ENCODE data around the gene BAG1. TPM values are rescaled to one million over a fixed set of nuclear protein-coding genes. Genes with fewer than 3 reads are reported as not detected.

The BAG1 gene
- total RNA-seq, 1 experiment from 2014 or later, result 52.7 TPM

DNA sequence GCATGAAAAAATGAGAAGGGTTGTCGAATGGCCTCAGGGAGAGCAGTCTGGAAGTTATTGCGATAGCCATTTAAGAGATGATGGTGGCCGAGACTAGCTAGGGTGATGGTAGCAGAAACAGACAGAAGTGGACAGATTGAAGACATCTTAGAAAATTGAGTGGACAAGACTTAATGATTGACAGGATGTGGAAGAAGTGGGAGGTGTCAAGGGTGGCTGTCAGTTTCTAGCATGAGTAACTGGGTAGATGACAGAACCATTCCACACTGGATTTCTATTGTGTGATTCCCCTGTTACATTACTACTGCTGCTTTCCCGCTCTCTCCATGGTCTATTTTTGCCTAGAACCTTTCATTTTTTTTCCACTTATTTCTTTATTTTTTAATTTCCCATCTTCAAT, 13.0 kb upstream of the BAG1 start:
- Histone ChIP-seq H3K9me3 (ENCODE audit: low read depth, low read length, poor library complexity, severe bottlenecking) (no peaks in the 10 kb centered on the region), H3K36me3 (ENCODE audit: insufficient read depth, low read length, poor library complexity, severe bottlenecking) (peaks cover 74% of the 10 kb centered on the region), H3K27me3 (replicated peaks; ENCODE audit: insufficient read depth, low read depth, low read length, poor library complexity) (no peaks in the 10 kb centered on the region), H3K4me1 (ENCODE audit: insufficient read depth, low read length, poor library complexity, severe bottlenecking) (no peaks in the 10 kb centered on the region), H3K27ac (ENCODE audit: low read depth, low read length, poor library complexity, severe bottlenecking) (no peak overlapping the region), H3K4me3 (ENCODE audit: low read depth, low read length, poor library complexity, severe bottlenecking) (no peak overlapping the region)
- BruUV-seq (replicated peaks), result no TSS peak
- ChIA-PET POLR2A (ENCODE audit: low non-redundant PET) (no interaction called here), CTCF (no interaction called here)
- intact Hi-C loops (cut with micrococcal nuclease; ENCODE audit: unreplicated experiment), result no loop called here
- DNase-seq (ENCODE audit: low spot score), result no peak
- TF ChIP-seq, protein P1, sequence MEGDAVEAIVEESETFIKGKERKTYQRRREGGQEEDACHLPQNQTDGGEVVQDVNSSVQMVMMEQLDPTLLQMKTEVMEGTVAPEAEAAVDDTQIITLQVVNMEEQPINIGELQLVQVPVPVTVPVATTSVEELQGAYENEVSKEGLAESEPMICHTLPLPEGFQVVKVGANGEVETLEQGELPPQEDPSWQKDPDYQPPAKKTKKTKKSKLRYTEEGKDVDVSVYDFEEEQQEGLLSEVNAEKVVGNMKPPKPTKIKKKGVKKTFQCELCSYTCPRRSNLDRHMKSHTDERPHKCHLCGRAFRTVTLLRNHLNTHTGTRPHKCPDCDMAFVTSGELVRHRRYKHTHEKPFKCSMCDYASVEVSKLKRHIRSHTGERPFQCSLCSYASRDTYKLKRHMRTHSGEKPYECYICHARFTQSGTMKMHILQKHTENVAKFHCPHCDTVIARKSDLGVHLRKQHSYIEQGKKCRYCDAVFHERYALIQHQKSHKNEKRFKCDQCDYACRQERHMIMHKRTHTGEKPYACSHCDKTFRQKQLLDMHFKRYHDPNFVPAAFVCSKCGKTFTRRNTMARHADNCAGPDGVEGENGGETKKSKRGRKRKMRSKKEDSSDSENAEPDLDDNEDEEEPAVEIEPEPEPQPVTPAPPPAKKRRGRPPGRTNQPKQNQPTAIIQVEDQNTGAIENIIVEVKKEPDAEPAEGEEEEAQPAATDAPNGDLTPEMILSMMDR (conservative IDR thresholded peaks at IDR 0.05; ENCODE audit: low read depth, low read length), result no peak
- TF ChIP-seq EZH2 (IDR thresholded peaks at IDR 0.05; ENCODE audit: borderline replicate concordance, low read depth, low read length, poor library complexity, severe bottlenecking), result no peak

DNA sequence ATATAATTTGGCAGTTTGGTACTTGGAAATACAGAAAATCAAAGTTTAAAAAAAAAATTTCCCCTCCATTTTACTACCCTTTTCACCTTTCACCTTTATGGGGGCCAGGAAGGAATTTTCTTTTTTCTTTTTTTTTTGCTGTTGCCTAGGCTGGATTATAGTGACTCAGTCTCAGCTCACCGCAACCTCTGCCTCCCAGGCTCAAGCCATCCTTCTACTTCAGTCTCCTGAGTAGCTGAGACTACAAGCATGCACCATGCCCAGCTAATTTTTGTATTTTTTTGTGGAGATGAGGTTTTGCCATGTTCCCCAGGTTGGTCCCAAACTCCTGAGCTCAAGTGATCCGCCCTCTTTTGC, 9.4 kb upstream of the BAG1 start:
- Histone ChIP-seq H3K9me3 (ENCODE audit: low read depth, low read length, poor library complexity, severe bottlenecking) (no peaks in the 10 kb centered on the region), H3K27ac (ENCODE audit: low read depth, low read length, poor library complexity, severe bottlenecking) (no peak overlapping the region), H3K27me3 (replicated peaks; ENCODE audit: insufficient read depth, low read depth, low read length, poor library complexity) (no peaks in the 10 kb centered on the region), H3K4me1 (ENCODE audit: insufficient read depth, low read length, poor library complexity, severe bottlenecking) (no peaks in the 10 kb centered on the region), H3K36me3 (ENCODE audit: insufficient read depth, low read length, poor library complexity, severe bottlenecking) (peaks cover 72% of the 10 kb centered on the region), H3K4me3 (ENCODE audit: low read depth, low read length, poor library complexity, severe bottlenecking) (no peak overlapping the region)
- POLR2A ChIA-PET (ENCODE audit: low non-redundant PET), result no interaction called here
- intact Hi-C loops (cut with micrococcal nuclease; ENCODE audit: unreplicated experiment), result no loop called here
- CTCF ChIA-PET, result no interaction called here
- DNase-seq (ENCODE audit: low spot score), result no peak
- TF ChIP-seq, protein P1 (conservative IDR thresholded peaks at IDR 0.05; ENCODE audit: low read depth, low read length), result no peak
- TF ChIP-seq EZH2 (IDR thresholded peaks at IDR 0.05; ENCODE audit: borderline replicate concordance, low read depth, low read length, poor library complexity, severe bottlenecking), result no peak
- no TSS peak for BruUV-seq (replicated peaks)

DNA sequence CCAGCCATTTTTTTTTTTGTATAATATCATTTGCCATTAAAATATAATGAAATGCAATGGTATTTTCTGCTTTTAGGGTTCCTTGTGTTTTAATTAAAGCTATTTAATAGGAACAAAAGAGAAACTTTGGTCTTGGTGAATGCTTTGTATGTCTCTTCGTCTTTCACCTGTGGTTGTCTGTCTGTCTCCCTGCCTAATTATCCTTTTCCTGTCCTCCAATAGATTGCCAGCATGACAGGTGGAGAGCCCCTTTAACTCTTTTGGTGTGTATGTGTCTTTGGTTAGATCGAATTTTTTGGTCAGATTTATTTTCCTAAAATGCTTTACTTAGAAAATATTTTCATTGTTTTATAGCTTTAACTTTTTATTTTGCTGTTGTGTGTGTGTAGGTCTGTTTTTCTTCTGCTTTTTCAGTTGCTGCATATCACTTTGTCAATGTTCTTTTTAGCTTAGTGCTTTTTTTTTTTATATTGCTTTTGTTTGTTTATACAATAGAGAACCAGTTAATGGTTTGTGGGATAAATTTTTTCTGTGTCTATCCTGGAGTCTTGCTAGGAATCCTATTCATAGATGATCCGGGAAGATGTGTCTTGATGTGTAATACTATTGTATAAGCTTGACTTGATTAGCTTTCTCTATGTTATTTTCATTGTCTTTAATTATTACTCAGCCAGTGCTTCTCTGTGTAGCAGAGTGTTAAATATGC, 8.9 kb upstream of the BAG1 start:
- no peaks in the 10 kb centered on the region for H3K9me3 ChIP-seq (ENCODE audit: low read depth, low read length, poor library complexity, severe bottlenecking)
- POLR2A ChIA-PET (ENCODE audit: low non-redundant PET), result no interaction called here
- CTCF ChIA-PET, result no interaction called here
- H3K36me3 ChIP-seq (ENCODE audit: insufficient read depth, low read length, poor library complexity, severe bottlenecking), result peaks cover 67% of the 10 kb centered on the region
- H3K27me3 ChIP-seq (replicated peaks; ENCODE audit: insufficient read depth, low read depth, low read length, poor library complexity), result no peaks in the 10 kb centered on the region
- H3K4me1 ChIP-seq (ENCODE audit: insufficient read depth, low read length, poor library complexity, severe bottlenecking), result no peaks in the 10 kb centered on the region
- intact Hi-C loops (cut with micrococcal nuclease; ENCODE audit: unreplicated experiment), result no loop called here
- no peak overlapping the region for H3K4me3 ChIP-seq (ENCODE audit: low read depth, low read length, poor library complexity, severe bottlenecking)
- TF ChIP-seq, protein P1 (conservative IDR thresholded peaks at IDR 0.05; ENCODE audit: low read depth, low read length), result no peak
- TF ChIP-seq EZH2 (IDR thresholded peaks at IDR 0.05; ENCODE audit: borderline replicate concordance, low read depth, low read length, poor library complexity, severe bottlenecking), result no peak
- no peak for DNase-seq (ENCODE audit: low spot score)
- H3K27ac ChIP-seq (ENCODE audit: low read depth, low read length, poor library complexity, severe bottlenecking), result no peak overlapping the region
- no TSS peak for BruUV-seq (replicated peaks)
